ENCODE results near the gene PRKN.

DNA sequence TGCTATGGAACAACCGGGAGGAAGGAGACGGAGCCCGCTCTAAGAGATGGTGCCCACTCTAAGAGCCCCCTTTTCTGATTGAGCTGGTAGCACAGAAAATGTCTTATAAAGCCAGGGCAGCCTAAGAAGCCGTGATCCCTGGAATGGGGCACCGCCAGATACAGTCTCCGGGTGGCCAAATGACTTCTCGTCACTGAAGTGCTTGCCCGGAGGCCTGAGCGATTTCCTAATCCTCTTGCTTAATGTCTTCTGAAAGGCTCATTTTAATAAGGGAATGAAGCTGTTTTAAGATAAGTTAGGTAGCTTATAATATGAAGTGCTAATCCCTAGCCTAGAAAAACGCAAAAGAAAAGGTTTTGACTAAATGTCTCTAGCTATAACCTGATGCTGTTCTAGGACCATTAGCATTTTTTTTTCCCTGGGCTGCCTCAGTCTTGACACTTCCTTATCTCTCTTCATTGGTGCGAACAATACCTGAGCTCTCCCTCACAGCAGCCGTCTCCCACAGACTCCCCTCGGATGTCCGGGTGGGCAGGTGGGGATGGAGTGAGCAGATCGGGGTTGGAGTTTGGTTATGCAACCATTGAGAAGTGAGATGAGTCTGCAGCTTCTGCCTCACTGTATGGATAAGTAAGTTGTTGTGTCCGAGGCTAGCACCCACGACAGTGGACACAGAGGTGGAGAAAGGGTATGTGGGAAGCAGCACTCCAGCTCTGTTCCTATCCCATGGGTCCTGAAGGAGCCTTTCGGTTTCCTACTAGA lies 894.3 kb downstream of the PRKN start:
- TF ChIP-seq, protein P1, sequence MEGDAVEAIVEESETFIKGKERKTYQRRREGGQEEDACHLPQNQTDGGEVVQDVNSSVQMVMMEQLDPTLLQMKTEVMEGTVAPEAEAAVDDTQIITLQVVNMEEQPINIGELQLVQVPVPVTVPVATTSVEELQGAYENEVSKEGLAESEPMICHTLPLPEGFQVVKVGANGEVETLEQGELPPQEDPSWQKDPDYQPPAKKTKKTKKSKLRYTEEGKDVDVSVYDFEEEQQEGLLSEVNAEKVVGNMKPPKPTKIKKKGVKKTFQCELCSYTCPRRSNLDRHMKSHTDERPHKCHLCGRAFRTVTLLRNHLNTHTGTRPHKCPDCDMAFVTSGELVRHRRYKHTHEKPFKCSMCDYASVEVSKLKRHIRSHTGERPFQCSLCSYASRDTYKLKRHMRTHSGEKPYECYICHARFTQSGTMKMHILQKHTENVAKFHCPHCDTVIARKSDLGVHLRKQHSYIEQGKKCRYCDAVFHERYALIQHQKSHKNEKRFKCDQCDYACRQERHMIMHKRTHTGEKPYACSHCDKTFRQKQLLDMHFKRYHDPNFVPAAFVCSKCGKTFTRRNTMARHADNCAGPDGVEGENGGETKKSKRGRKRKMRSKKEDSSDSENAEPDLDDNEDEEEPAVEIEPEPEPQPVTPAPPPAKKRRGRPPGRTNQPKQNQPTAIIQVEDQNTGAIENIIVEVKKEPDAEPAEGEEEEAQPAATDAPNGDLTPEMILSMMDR (IDR thresholded peaks at IDR 0.05): no peak
- TF ChIP-seq EP300 (IDR thresholded peaks at IDR 0.05) (no peak), POLR2A (IDR thresholded peaks at IDR 0.05) (no peak)
